IMR-90 (cell line): ENCODE results near the gene OSTF1. TPM values are rescaled to one million over a fixed set of nuclear protein-coding genes. Genes with fewer than 3 reads are reported as not detected.

Experiments used
- ATAC-seq: fragments of 200-7000 bp; cut with Tn5 transposase; 2 replicates; pipeline ENCODE4 v1.9.1; 2020; ENCODE audit warnings: low read depth, mild to moderate bottlenecking, moderate library complexity
- BruUV-seq: library from RNA; stranded (reverse); fragments of 400-500 nt; replicated peaks from 2 replicates; lab custom pipeline; 2021; lab: Mats Ljungman, UMichigan
- CTCF ChIA-PET: fragments of 300-600 bp; formaldehyde crosslinking; extraction: SDS; loops from one replicate; lab custom pipeline; 2021; ENCODE audit warnings: antibody characterized with exemption; lab: Yijun Ruan, JAX
- POLR2A ChIA-PET: fragments of 300-600 bp; sonication (Branson Sonifier 250); formaldehyde crosslinking; loops from one replicate; lab custom pipeline; 2022; ENCODE audit warnings: antibody characterized with exemption; ENCODE audit not compliant: unreplicated experiment; lab: Charles Lee
- DNase-seq: peaks from one replicate; pipeline ENCODE4 v3.0.0; 2013
- H2AFZ ChIP-seq: replicated peaks from 2 replicates; pipeline ENCODE3; 2013; ENCODE audit warnings: low read length, mild to moderate bottlenecking; ENCODE audit not compliant: poor library complexity
- H2AK5ac ChIP-seq: 2 replicates; pipeline ENCODE4 v1.6.1; 2013; ENCODE audit warnings: low read depth, low read length, inconsistent platforms
- H2AK9ac ChIP-seq: replicated peaks from 2 replicates; pipeline ENCODE3; 2013; ENCODE audit warnings: mild to moderate bottlenecking, low read depth, low read length, moderate library complexity; ENCODE audit not compliant: poor library complexity
- H2BK120ac ChIP-seq: 2 replicates; pipeline ENCODE4 v1.6.1; 2013; ENCODE audit warnings: low read depth, low read length, inconsistent platforms
- H2BK15ac ChIP-seq: 3 replicates; pipeline ENCODE4 v1.6.1; 2013; ENCODE audit warnings: low read depth, low read length, inconsistent platforms
- H2BK20ac ChIP-seq: 2 replicates; pipeline ENCODE4 v1.6.1; 2013; ENCODE audit warnings: low read depth, mild to moderate bottlenecking, inconsistent platforms, low read length, moderate library complexity
- H2BK5ac ChIP-seq: 2 replicates; pipeline ENCODE4 v1.6.1; 2013; ENCODE audit warnings: mild to moderate bottlenecking, low read depth, low read length, inconsistent platforms; ENCODE audit not compliant: poor library complexity, severe bottlenecking
- H3K14ac ChIP-seq: replicated peaks from 2 replicates; pipeline ENCODE4 v1.6.1; 2013; ENCODE audit warnings: low read depth, low read length, inconsistent platforms
- H3K18ac ChIP-seq: 2 replicates; pipeline ENCODE4 v1.6.1; 2013; ENCODE audit warnings: low read depth, low read length, control low read depth
- H3K23ac ChIP-seq: 2 replicates; pipeline ENCODE4 v1.6.1; 2013; ENCODE audit warnings: low read depth, low read length, inconsistent platforms
- H3K27ac ChIP-seq: 2 replicates; pipeline ENCODE4 v1.5.1; 2013; ENCODE audit warnings: mild to moderate bottlenecking, control low read depth, low read length; ENCODE audit not compliant: insufficient read depth
- H3K27me3 ChIP-seq: 2 replicates; pipeline ENCODE4 v1.6.1; 2013; ENCODE audit warnings: low read length; ENCODE audit not compliant: control insufficient read depth, insufficient read depth
- H3K36me3 ChIP-seq: 2 replicates; pipeline ENCODE4 v1.6.1; 2013; ENCODE audit warnings: low read length, mixed read lengths; ENCODE audit not compliant: control insufficient read depth, insufficient read depth
- H3K4ac ChIP-seq: 2 replicates; pipeline ENCODE4 v1.6.1; 2013; ENCODE audit warnings: low read depth, low read length, inconsistent platforms
- H3K4me1 ChIP-seq: 2 replicates; pipeline ENCODE4 v1.6.1; 2013; ENCODE audit warnings: low read length, mixed read lengths; ENCODE audit not compliant: control insufficient read depth, insufficient read depth
- H3K4me2 ChIP-seq: 2 replicates; pipeline ENCODE4 v1.6.1; 2013; ENCODE audit warnings: low read depth, mild to moderate bottlenecking, control low read depth, low read length, moderate library complexity
- H3K4me3 ChIP-seq: 2 replicates; pipeline ENCODE4 v1.5.1; 2013; ENCODE audit warnings: low read depth, mild to moderate bottlenecking, control low read depth, low read length, moderate library complexity; ENCODE audit not compliant: insufficient read depth
- H3K56ac ChIP-seq: 2 replicates; pipeline ENCODE4 v1.6.1; 2013; ENCODE audit warnings: low read length, inconsistent platforms; ENCODE audit not compliant: insufficient read depth; ENCODE audit errors: extremely low read depth
- H3K79me1 ChIP-seq, 2 experiments: 2 replicates each; pipeline ENCODE4 v1.6.1; 2013; ENCODE audit warnings: low read length in 2 of 2, inconsistent platforms in 1 of 2, low read depth in 1 of 2
- H3K9ac ChIP-seq: 2 replicates; pipeline ENCODE4 v1.6.1; 2013; ENCODE audit warnings: low read depth, low read length, control low read depth
- H3K9me1 ChIP-seq: 2 replicates; pipeline ENCODE4 v1.6.1; 2013; ENCODE audit warnings: low read length, inconsistent platforms; ENCODE audit not compliant: insufficient read depth
- H3K9me3 ChIP-seq: 2 replicates; pipeline ENCODE4 v1.6.1; 2013; ENCODE audit warnings: low read length; ENCODE audit not compliant: control insufficient read depth, insufficient read depth
- H4K20me1 ChIP-seq: 2 replicates; pipeline ENCODE4 v1.6.1; 2013; ENCODE audit warnings: low read length, inconsistent platforms; ENCODE audit not compliant: insufficient read depth
- H4K5ac ChIP-seq: 2 replicates; pipeline ENCODE4 v1.6.1; 2013; ENCODE audit warnings: mild to moderate bottlenecking, low read depth, low read length, control low read depth
- H4K8ac ChIP-seq, 2 experiments: 2 replicates each; pipeline ENCODE4 v1.6.1; 2013; ENCODE audit warnings: low read depth in 2 of 2, low read length in 2 of 2, control low read depth in 1 of 2, inconsistent platforms in 1 of 2
- H4K91ac ChIP-seq: 2 replicates; pipeline ENCODE4 v1.6.1; 2013; ENCODE audit warnings: low read depth, low read length, inconsistent platforms; ENCODE audit not compliant: insufficient read depth
- NFE2L2 ChIP-seq: fragments of 150-350 bp; IDR thresholded peaks from 2 replicates; pipeline ENCODE4 v1.6.1; 2016; ENCODE audit warnings: low read depth, mild to moderate bottlenecking, low read length
- whole genome bisulfite sequencing, 2 experiments: methylation state at CpG; one replicate each; pipeline versions ENCODE4 v1.1.5 to v1.1.7; 2013; ENCODE audit warnings: missing lambda C conversion rate in 2 of 2; ENCODE audit not compliant: insufficient read length in 1 of 2; ENCODE audit errors: extremely low coverage in 2 of 2; 5-methylcytosine and 5-hydroxymethylcytosine counted together
- dilution Hi-C: fragments of 300-500 bp; cut with HindIII; formaldehyde crosslinking; loops from one replicate; pipeline ENCODE4 v1.14.3; 2018; ENCODE audit warnings: low sequenced_read_pairs; ENCODE audit not compliant: unreplicated experiment
- in situ Hi-C: fragments of 300-500 bp; cut with MboI; formaldehyde crosslinking; loops from 3 replicates; pipeline ENCODE4 v1.14.3; 2019; ENCODE audit warnings: low sequenced_read_pairs, inconsistent platforms, mixed read lengths
- intact Hi-C: fragments of 100-400 bp; cut with micrococcal nuclease; formaldehyde crosslinking; loops from 2 replicates; pipeline ENCODE4 v1.10.0; 2022
- polyA plus RNA-seq, 3 experiments: library from polyadenylated mRNA; depleted of rRNA; stranded (reverse); fragments of >200 nt; gene quantifications; 2 replicates each; pipeline ENCODE4 v1.2.3, GENCODE V29; 2012; ENCODE audit warnings: low replicate concordance in 1 of 3
- total RNA-seq: library from RNA; depleted of rRNA; stranded (reverse); fragments of >200 nt; gene quantifications from 2 replicates; pipeline ENCODE4 v1.2.3, GENCODE V29; 2012

Gene OSTF1
- total and polyA plus RNA-seq, 2 of the 4 experiments (the other 2 are of a cell fraction), result 17.1 to 41.6 TPM

- WGBS, 2 experiments, result 74% methylated on average over 3 of the region's 10 CpGs; no CpG with 5 or more reads in 1 of the 2 experiments
- no peaks in the 10 kb centered on the region for H3K27me3 ChIP-seq
- no peak overlapping the region for H3K4me2 ChIP-seq
- H4K20me1 ChIP-seq, result no peaks in the 10 kb centered on the region
- no peak for ATAC-seq
- H3K9me3 ChIP-seq, result no peaks in the 10 kb centered on the region
- H3K18ac ChIP-seq, result no peak overlapping the region
- no peak overlapping the region for H3K27ac ChIP-seq
- dilution Hi-C loops (no loop called here), in situ Hi-C loops (no loop called here), intact Hi-C loops (no loop called here)
- no peak overlapping the region for H2AK5ac ChIP-seq
- no peak overlapping the region for H3K9ac ChIP-seq
- no peak overlapping the region for H2BK20ac ChIP-seq
- H3K56ac ChIP-seq, result no peak overlapping the region
- no peak overlapping the region for H4K5ac ChIP-seq
- H3K4me3 ChIP-seq, result no peak overlapping the region
- H3K14ac ChIP-seq, result no peak overlapping the region
- H3K79me1 ChIP-seq, result peaks cover 12 to 14% of the 10 kb centered on the region in 2 experiments; a peak in 2 of 4 replicates
- H2AK9ac ChIP-seq, result no peak overlapping the region
- TF ChIP-seq NFE2L2, result no peak
- no peak overlapping the region for H4K91ac ChIP-seq
- H3K4me1 ChIP-seq, result no peaks in the 10 kb centered on the region
- ChIA-PET POLR2A (no interaction called here), CTCF (interaction anchor here (0.8 kb wide), 1 partner anchor 157 kb away, joined by 3 read pairs; no protein-coding TSS in a partner anchor)
- H2BK5ac ChIP-seq, result no peak overlapping the region
- H3K4ac ChIP-seq, result no peak overlapping the region
- no peak overlapping the region for H2BK15ac ChIP-seq
- H4K8ac ChIP-seq, result no peak overlapping the region
- H2BK120ac ChIP-seq, result no peak overlapping the region
- peaks cover 3% of the 10 kb centered on the region; the same call in 1 of the 2 replicates for H3K9me1 ChIP-seq
- no peak for DNase-seq
- no peak overlapping the region for H3K23ac ChIP-seq
- H3K36me3 ChIP-seq, result peaks cover 4% of the 10 kb centered on the region
- no peak overlapping the region for H2AFZ ChIP-seq
- BruUV-seq, result no TSS peak
These were observed 35.4 kb downstream of the OSTF1 start for GRCh38 chr9:75123696-75124095.
